Neural cell (in vitro differentiated cells): ENCODE data around the gene SCGN.

Experiments used
- CTCF ChIP-seq: fragments of 450-650 bp; IDR thresholded peaks from 2 replicates; pipeline ENCODE4 v1.5.1; 2014; ENCODE audit warnings: antibody characterized with exemption, mild to moderate bottlenecking, moderate library complexity; ENCODE audit not compliant: poor library complexity, severe bottlenecking
- EZH2 ChIP-seq: fragments of 200-600, 300-800 bp; shearing (Covaris generic), sonication (generic); IDR thresholded peaks from 2 replicates; pipeline ENCODE4 v1.6.1; 2014; ENCODE audit warnings: antibody characterized with exemption, low read length, borderline replicate concordance, mild to moderate bottlenecking; ENCODE audit not compliant: insufficient read depth, poor library complexity, severe bottlenecking
- POLR2AphosphoS5 ChIP-seq: IDR thresholded peaks from 2 replicates; pipeline ENCODE4 v1.6.1; 2012
- RAD21 ChIP-seq: fragments of 450-650 bp; conservative IDR thresholded peaks from 2 replicates; pipeline ENCODE4 v1.6.1; 2014; ENCODE audit warnings: antibody characterized with exemption, mild to moderate bottlenecking, moderate library complexity
- REST ChIP-seq: IDR thresholded peaks from 2 replicates; pipeline ENCODE4 v1.6.1; 2012; ENCODE audit warnings: borderline replicate concordance
- SMC3 ChIP-seq: fragments of 450-650 bp; conservative IDR thresholded peaks from 2 replicates; pipeline ENCODE4 v1.6.1; 2014; ENCODE audit warnings: antibody characterized with exemption, mild to moderate bottlenecking, moderate library complexity; ENCODE audit not compliant: poor library complexity
- TAF1 ChIP-seq: IDR thresholded peaks from 2 replicates; pipeline ENCODE4 v1.6.1; 2012; ENCODE audit warnings: low read depth

DNA sequence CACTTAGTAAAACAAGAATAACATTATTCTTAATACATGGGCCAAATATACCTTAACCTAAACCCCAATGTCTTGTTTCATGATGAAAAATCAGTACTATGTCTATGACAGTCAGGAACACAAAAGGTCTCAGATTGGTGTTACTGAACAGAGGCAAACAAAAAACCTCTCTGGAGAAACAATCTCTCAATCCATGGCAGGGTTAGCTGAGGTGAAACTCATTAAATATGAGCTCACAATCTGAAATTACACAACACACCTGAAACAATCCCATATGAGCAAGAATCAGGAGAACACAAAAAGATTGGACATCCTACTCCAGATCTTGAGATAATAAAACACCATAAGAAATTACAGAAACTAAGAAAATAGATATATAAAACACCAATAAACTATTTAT is 96.0 kb downstream of the SCGN start:
- TF ChIP-seq SMC3 (no peak), REST (no peak), TAF1 (no peak), CTCF (no peak), RAD21 (no peak), POLR2AphosphoS5 (no peak), EZH2 (no peak)
